ENCODE data around the gene LEKR1. TPM values are rescaled to one million over a fixed set of nuclear protein-coding genes. Genes with fewer than 3 reads are reported as not detected.

The LEKR1 gene
- total and polyA plus RNA-seq, 2 of the 13 experiments (the other 11 are each of a cell fraction or from before 2014, with no cell fraction given) = 0.49 to 1.5 TPM

DNA sequence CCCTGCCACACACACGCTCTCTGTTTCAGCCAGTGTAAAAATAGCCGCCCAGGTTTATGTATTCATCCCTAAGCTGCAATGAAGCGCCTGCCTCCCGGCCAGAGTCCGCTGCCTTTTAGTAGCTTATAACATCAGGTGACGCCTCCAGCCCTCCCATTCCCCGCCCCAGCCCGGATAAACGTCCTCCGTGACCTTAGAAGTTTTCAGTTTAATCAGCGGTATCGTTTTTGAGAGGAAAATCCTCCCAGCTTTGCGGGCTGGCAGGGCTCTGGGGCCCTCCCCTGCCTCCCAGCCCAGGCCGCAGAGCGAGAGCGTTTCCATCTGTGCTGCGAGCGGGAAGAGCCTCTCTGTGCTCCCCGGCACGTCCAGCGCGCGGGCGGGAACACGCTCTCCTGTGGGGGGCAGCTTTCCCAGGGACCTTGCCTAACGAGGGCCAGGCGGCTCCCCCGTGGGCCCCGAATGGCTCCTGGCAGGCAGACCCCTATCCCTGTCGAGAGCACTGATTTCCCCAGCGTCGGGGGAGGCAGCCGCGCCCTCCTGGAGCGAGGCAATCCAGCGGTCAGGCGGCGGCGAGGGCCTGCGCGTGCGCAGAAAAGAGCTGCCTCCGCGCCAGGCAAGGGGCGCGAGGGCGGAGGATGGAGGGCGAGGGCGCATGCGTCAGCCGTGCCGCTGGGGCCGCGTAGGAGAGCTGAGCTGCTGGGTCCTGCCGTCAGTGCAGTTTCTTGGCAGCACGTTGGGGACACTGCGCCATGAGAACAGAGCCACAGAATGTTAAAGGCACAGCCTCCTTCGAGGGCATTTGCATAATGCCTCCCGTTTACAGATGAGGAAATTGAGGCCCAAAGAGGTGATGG lies 262.7 kb downstream of the LEKR1 start (continued):
- TF ChIP-seq ZNF24 (IDR thresholded peaks at IDR 0.05) (no peak), MBNL3 (CRISPR knock-in tag; conservative IDR thresholded peaks at IDR 0.05) (no peak), ZBTB1 (CRISPR knock-in tag; IDR thresholded peaks at IDR 0.05; ENCODE audit: borderline replicate concordance) (no peak), LCORL (IDR thresholded peaks at IDR 0.05) (no peak), LCORL (CRISPR knock-in tag; IDR thresholded peaks at IDR 0.05) (peak; percentile 29; the same call in 1 of the 2 replicates), CBX1 (IDR thresholded peaks at IDR 0.05; ENCODE audit: low read depth) (no peak), PHF8 (CRISPR knock-in tag; IDR thresholded peaks at IDR 0.05) (peak; percentile 82), RARA (CRISPR knock-in tag; IDR thresholded peaks at IDR 0.05) (no peak; the same call in 1 of the 2 replicates), ZNF572 (CRISPR knock-in tag; IDR thresholded peaks at IDR 0.05) (peak; percentile 98), BHLHE40 (IDR thresholded peaks at IDR 0.05; ENCODE audit: low read length) (no peak), HNF1A (IDR thresholded peaks at IDR 0.05; ENCODE audit: low read depth) (no peak), HNF1A (CRISPR knock-in tag; IDR thresholded peaks at IDR 0.05; ENCODE audit: borderline replicate concordance) (0 out of 2 replicates have a peak, but pooled peaks have one; percentile 14), ELF1 (CRISPR knock-in tag; IDR thresholded peaks at IDR 0.05) (peak; percentile 31; the same call in 1 of the 2 replicates), SMARCE1 (IDR thresholded peaks at IDR 0.05; ENCODE audit: borderline replicate concordance) (no peak), ZNF816 (CRISPR knock-in tag; IDR thresholded peaks at IDR 0.05; ENCODE audit: borderline replicate concordance) (peak; percentile 88; the same call in 1 of the 2 replicates), ZNF567 (CRISPR knock-in tag; IDR thresholded peaks at IDR 0.05; ENCODE audit: borderline replicate concordance) (0 out of 2 replicates have a peak, but pooled peaks have one; percentile 74), ZNF672 (CRISPR knock-in tag; IDR thresholded peaks at IDR 0.05) (no peak; the same call in 1 of the 2 replicates), CREB3 (CRISPR knock-in tag; IDR thresholded peaks at IDR 0.05) (no peak), RBAK (CRISPR knock-in tag; IDR thresholded peaks at IDR 0.05) (no peak), PAF1 (CRISPR knock-in tag; IDR thresholded peaks at IDR 0.05) (no peak), ZNF281 (CRISPR knock-in tag; IDR thresholded peaks at IDR 0.05; ENCODE audit: borderline replicate concordance) (peak; percentile 3; the same call in 1 of the 2 replicates)
- TF ChIP-seq, protein P1, sequence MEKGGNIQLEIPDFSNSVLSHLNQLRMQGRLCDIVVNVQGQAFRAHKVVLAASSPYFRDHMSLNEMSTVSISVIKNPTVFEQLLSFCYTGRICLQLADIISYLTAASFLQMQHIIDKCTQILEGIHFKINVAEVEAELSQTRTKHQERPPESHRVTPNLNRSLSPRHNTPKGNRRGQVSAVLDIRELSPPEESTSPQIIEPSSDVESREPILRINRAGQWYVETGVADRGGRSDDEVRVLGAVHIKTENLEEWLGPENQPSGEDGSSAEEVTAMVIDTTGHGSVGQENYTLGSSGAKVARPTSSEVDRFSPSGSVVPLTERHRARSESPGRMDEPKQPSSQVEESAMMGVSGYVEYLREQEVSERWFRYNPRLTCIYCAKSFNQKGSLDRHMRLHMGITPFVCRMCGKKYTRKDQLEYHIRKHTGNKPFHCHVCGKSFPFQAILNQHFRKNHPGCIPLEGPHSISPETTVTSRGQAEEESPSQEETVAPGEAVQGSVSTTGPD (CRISPR knock-in tag; IDR thresholded peaks at IDR 0.05) = peak; percentile 37; the same call in 1 of the 2 replicates
